Psoas muscle (tissue), 8 donors: ENCODE results near the gene PCDHGA7. TPM values are rescaled to one million over a fixed set of nuclear protein-coding genes. Genes with fewer than 3 reads are reported as not detected.
"Not testable (repeated sequence)": the region's sequence is repeated elsewhere in the genome, so short reads cannot be mapped to it uniquely, and the experiment has no call there.

Experiments used
- ATAC-seq, 4 donors: fragments of 200-7000 bp; cut with Tn5 transposase; one replicate each; pipeline ENCODE4 v1.9.1; 2020; ENCODE audit warnings: moderate library complexity in 3 of 4, mild to moderate bottlenecking in 2 of 4
- DNase-seq, 2 donors: peaks; one replicate each; pipeline ENCODE4 v3.0.0-alpha.2; 2020
- H3K27ac ChIP-seq: fragments of 200-600 bp; one replicate; pipeline ENCODE4 v1.8.0; 2022
- H3K27me3 ChIP-seq, 3 donors: fragments of 200-600 bp in 1 of 3; one replicate each; pipeline versions ENCODE4 v1.6.1 to v1.8.0; 2013 to 2022; ENCODE audit warnings: low read length in 2 of 3, mild to moderate bottlenecking in 2 of 3, moderate library complexity in 1 of 3; ENCODE audit not compliant: insufficient read depth in 3 of 3
- H3K36me3 ChIP-seq, 2 donors: fragments of 200-600 bp in 1 of 2; one replicate each; pipeline versions ENCODE4 v1.6.1 to v1.8.0; 2013 to 2022; ENCODE audit warnings: low read depth in 1 of 2, mild to moderate bottlenecking in 1 of 2, moderate library complexity in 1 of 2; ENCODE audit not compliant: insufficient read depth in 1 of 2
- H3K4me1 ChIP-seq: fragments of 200-600 bp; one replicate; pipeline ENCODE4 v1.8.0; 2022
- H3K4me3 ChIP-seq: fragments of 200-600 bp; one replicate; pipeline ENCODE4 v1.8.0; 2022; ENCODE audit warnings: mild to moderate bottlenecking
- H3K9me3 ChIP-seq: fragments of 200-600 bp; one replicate; pipeline ENCODE4 v1.8.0; 2022
- WGBS, 3 donors: extraction: QIAGEN DNeasy Blood & Tissue Kit; methylation state at CpG; one replicate each; pipeline versions ENCODE4 v1.1.6 to v1.1.7; 2013; 5-methylcytosine and 5-hydroxymethylcytosine counted together
- intact Hi-C, 2 donors: fragments of 100-400 bp; cut with DNase I; formaldehyde crosslinking; loops; one replicate each; pipeline versions ENCODE4 v1.11.0 to v1.14.2; 2022
- long read RNA-seq, 2 donors: library from polyadenylated mRNA; unstranded; transcript quantifications; one replicate each; pipeline ENCODE4 v2.0.0, GENCODE V29; 2021
- polyA plus RNA-seq, 3 donors: library from polyadenylated mRNA; stranded (reverse); fragments of 200-250 nt; gene quantifications; one replicate each; pipeline ENCODE4 v1.2.3, GENCODE V29; 2013
- total RNA-seq, 4 donors: library from RNA; stranded (reverse); fragmentation: NEBNext Ultra II Directional in 2 of 4; extraction: Animal tissue kit (Norgen Biotek cat#: 25700) in 2 of 4; gene quantifications; one replicate each; pipeline versions ENCODE4 v1.2.1 to v1.2.4, GENCODE V29; 2021 to 2023
- TF ChIP-seq, protein P1 (sequence below): fragments of 200-600 bp; IDR thresholded peaks from one replicate; pipeline ENCODE4 v1.8.0; 2022; ENCODE audit warnings: antibody characterized with exemption
- donor health status: healthy with polysubstance abuse.
- donor health status: DM: no; HTN: no; CAD: no; lungs with moderate emphysema.
- donor health status: Bipolar disorder and iron deficiency.
- donor health status: healthy.
- donor health status: DM: yes; HTN: yes; CAD: no.
- donor health status: DM: no; HTN: no; CAD: no.
- donor health status: DM: no; HTN: no; CAD: no.
- donor health status: DM: yes; HTN: yes; CAD: no.

Gene PCDHGA7
- total RNA-seq: 1 to 10 TPM in 2 of 4 donors, under 1 TPM in 2; 0.97 to 2.2 (median 1.1) TPM
- under 1 TPM; 0.07 to 0.35 (median 0.35) TPM for polyA plus RNA-seq
- long read RNA-seq, donor 1: 0 reads
- long read RNA-seq, donor 2: 0 reads

DNA sequence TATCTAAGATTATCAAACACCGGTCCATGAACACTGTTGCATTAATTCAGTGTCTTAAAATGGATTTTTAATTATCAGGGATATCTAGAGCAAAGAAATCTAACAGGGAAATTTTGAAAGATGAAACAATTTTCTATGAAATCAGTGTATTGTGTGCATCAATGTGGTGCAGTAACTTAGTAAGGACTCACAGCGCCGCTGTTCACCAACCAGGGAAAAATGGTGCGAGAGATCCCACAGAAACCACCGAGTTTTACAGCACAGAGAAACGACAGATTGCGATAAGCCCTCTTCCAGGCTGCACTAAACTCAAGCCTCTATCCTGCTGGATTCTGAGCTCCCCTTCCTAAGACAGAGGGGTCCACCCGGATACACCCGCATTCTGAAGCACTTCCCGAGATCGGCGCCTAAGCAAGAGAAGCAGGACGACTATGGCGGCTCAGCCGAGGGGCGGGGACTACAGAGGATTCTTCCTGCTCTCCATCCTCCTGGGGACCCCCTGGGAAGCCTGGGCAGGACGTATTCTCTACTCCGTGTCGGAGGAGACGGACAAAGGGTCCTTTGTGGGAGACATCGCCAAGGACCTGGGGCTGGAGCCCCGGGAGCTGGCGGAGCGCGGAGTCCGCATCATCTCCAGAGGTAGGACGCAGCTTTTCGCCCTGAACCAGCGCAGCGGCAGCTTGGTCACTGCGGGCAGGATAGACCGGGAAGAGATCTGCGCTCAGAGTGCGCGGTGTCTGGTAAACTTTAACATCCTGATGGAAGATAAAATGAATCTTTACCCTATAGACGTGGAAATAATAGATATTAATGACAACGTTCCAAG, at the start of gene PCDHGA7:
PCDHGA7 (plus strand) TSS at position 274 of the 826 bp plus-strand sequence; CDS start at position 432, 158 bp downstream.
- DNase-seq (no peak), ATAC-seq (peak in 3 of 4 donors; percentile 49 to 77 (median 72))
- TF ChIP-seq, protein P1, sequence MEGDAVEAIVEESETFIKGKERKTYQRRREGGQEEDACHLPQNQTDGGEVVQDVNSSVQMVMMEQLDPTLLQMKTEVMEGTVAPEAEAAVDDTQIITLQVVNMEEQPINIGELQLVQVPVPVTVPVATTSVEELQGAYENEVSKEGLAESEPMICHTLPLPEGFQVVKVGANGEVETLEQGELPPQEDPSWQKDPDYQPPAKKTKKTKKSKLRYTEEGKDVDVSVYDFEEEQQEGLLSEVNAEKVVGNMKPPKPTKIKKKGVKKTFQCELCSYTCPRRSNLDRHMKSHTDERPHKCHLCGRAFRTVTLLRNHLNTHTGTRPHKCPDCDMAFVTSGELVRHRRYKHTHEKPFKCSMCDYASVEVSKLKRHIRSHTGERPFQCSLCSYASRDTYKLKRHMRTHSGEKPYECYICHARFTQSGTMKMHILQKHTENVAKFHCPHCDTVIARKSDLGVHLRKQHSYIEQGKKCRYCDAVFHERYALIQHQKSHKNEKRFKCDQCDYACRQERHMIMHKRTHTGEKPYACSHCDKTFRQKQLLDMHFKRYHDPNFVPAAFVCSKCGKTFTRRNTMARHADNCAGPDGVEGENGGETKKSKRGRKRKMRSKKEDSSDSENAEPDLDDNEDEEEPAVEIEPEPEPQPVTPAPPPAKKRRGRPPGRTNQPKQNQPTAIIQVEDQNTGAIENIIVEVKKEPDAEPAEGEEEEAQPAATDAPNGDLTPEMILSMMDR: peak; percentile 35
- intact Hi-C loops: no loop called here
- peak within 1 kb of the TSS; percentile 58 for H3K4me3 ChIP-seq
- no peak within 1 kb of the TSS for H3K27ac ChIP-seq
- H3K27me3 ChIP-seq: peaks cover 0 to 28% (median 2%) of the 10 kb centered on the region in 3 donors
- no peaks in the 10 kb centered on the region for H3K9me3 ChIP-seq
- no peaks in the 10 kb centered on the region for H3K4me1 ChIP-seq
- 18 to 22% (median 20%) methylated on average over 37 of the region's 37 CpGs for WGBS, 3 donors
- H3K36me3 ChIP-seq: no peaks in the 10 kb centered on the region

DNA sequence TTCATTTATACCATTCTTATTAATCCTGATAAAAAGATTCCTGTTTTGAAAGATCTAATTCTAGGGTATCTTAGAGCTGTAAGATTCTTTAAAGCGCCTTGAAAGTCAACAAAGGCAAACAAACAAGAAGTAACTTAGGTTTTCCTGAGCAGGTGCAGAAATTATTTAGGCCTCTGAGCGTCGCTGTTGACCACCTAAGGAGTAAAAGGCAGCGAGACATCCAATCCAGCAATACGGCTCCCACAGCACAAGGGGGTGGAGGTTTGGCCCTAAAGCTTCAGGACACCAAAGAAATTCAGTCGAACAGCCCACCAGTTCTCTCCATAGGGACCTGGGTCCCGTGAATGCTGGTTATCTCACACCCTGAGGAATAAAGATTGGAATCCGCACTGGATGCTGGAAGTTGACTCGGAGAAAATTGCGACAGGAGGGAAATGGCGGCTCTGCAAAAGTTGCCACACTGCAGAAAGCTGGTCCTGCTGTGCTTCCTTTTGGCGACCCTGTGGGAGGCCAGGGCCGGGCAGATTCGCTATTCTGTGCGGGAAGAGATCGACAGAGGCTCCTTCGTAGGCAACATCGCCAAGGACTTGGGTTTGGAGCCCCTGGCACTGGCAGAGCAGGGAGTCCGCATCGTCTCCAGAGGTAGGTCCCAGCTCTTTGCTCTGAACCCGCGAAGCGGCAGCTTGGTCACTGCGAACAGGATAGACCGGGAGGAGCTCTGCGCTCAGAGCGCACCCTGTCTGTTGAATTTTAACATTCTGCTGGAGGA, 43.8 kb upstream of the PCDHGA7 start, which contains the start of gene PCDHGA2:
PCDHGA2 (plus strand) TSS at position 223 of the 769 bp plus-strand sequence.
- H3K36me3 ChIP-seq: no peaks in the 10 kb centered on the region
- H3K4me3 ChIP-seq: peak within 1 kb of the TSS; percentile 60
- peak within 1 kb of the TSS; percentile 64 for H3K27ac ChIP-seq
- DNase-seq (no peak), ATAC-seq (peak; percentile 77 to 82 (median 80))
- 9 to 12% (median 10%) methylated on average over 27 of the region's 27 CpGs for WGBS, 3 donors
- no peaks in the 10 kb centered on the region for H3K4me1 ChIP-seq
- H3K27me3 ChIP-seq: peaks cover 0 to 33% (median 9%) of the 10 kb centered on the region in 3 donors
- TF ChIP-seq, protein P1: peak; percentile 39
- H3K9me3 ChIP-seq: peaks cover 23% of the 10 kb centered on the region
- intact Hi-C loops: loop anchor here in 1 of 2 donors (5.0 kb wide), 1 partner anchor 224 kb away; no protein-coding TSS in a partner anchor

DNA sequence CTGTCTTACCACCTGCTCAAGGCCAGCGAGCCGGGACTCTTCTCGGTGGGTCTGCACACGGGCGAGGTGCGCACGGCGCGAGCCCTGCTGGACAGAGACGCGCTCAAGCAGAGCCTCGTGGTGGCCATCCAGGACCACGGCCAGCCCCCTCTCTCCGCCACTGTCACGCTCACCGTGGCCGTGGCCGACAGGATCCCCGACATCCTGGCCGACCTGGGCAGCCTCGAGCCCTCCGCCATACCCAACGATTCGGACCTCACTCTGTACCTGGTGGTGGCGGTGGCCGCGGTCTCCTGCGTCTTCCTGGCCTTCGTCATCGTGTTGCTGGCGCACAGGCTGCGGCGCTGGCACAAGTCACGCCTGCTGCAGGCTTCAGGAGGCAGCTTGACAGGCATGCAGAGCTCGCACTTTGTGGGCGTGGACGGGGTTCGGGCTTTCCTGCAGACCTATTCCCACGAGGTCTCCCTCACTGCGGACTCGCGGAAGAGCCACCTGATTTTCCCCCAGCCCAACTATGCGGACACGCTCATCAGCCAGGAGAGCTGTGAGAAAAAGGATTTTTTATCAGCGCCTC, 41.7 kb upstream of the PCDHGA7 start:
- H3K4me1 ChIP-seq, H3K27ac ChIP-seq, intact Hi-C loops, DNase-seq, H3K36me3 ChIP-seq, ATAC-seq: not testable (repeated sequence)
- Histone ChIP-seq H3K9me3 (peaks cover 29% of the 10 kb centered on the region), H3K27me3 (peaks cover 0 to 29% (median 16%) of the 10 kb centered on the region in 3 donors), H3K4me3 (peak overlapping the region; percentile 40)
- WGBS, 3 donors: 47 to 61% (median 58%) methylated on average over 29 to 44 of the region's 45 CpGs

DNA sequence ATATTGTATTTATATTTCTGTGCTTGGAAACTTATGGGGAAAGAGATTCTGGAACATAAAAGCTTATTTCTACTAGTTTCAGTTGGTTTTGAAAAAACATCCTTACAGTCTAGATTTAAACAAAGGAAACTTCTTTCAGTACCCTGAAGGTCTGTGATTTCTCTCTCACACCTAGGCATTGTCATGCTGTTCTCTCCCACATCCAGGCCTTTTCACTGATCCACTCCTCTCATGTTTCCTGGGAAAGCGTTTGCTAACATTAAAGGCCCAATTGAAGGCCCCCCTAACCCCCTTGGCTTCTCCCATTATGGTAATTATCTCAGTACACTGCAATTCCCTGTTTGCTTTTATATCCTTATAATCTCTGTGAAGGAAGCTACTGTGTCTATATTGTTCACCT, 39.8 kb upstream of the PCDHGA7 start:
- ATAC-seq (no peak), DNase-seq (no peak)
- 13 to 19% (median 18%) methylated on average over 1 of the region's 1 CpG for WGBS, 3 donors
- Histone ChIP-seq H3K27me3 (peaks cover 0 to 28% (median 18%) of the 10 kb centered on the region in 3 donors), H3K27ac (no peak overlapping the region), H3K4me1 (no peaks in the 10 kb centered on the region), H3K4me3 (no peak overlapping the region), H3K36me3 (no peaks in the 10 kb centered on the region), H3K9me3 (peaks cover 23% of the 10 kb centered on the region)
- TF ChIP-seq, protein P1: no peak
- intact Hi-C loops: no loop called here
